Activated T-cell treated with anti-CD3 and anti-CD28 coated beads, Interleukin-2, amount 50 U/mL, for 72 hours (primary cell): Measurements from ENCODE around the gene VWA8. TPM values are rescaled to one million over a fixed set of nuclear protein-coding genes. Genes with fewer than 3 reads are reported as not detected.
"Not testable (repeated sequence)": the region's sequence is repeated elsewhere in the genome, so short reads cannot be mapped to it uniquely, and the experiment has no call there.

Experiments
- ATAC-seq, 2 donors: fragments of 150-1000 bp; cut with Tn5 transposase; replicated peaks in 1 of 2; 2 replicates each; pipeline ENCODE4 v1.10.0; 2021; ENCODE audit warnings: moderate library complexity in 2 of 2, mild to moderate bottlenecking in 1 of 2
- DNase-seq, 2 donors: peaks; one replicate each; pipeline ENCODE4 v3.0.0; 2021 to 2022; ENCODE audit warnings: mixed read lengths in 1 of 2
- H3K27ac Mint-ChIP-seq: one replicate; pipeline ENCODE4 v1.8.0; 2022; ENCODE audit warnings: mild to moderate bottlenecking, moderate library complexity, mixed read lengths
- H3K27me3 Mint-ChIP-seq: one replicate; pipeline ENCODE4 v1.8.0; 2022; ENCODE audit warnings: low read depth, mixed read lengths
- H3K36me3 Mint-ChIP-seq, 2 donors: one replicate each; pipeline ENCODE4 v1.8.0; 2022; ENCODE audit warnings: mixed read lengths in 2 of 2, mild to moderate bottlenecking in 1 of 2; ENCODE audit not compliant: insufficient read depth in 2 of 2
- H3K4me1 Mint-ChIP-seq: one replicate; pipeline ENCODE4 v1.8.0; 2022; ENCODE audit warnings: low read depth, mixed read lengths
- H3K4me3 Mint-ChIP-seq, 2 donors: one replicate each; pipeline ENCODE4 v1.8.0; 2022; ENCODE audit warnings: mild to moderate bottlenecking in 2 of 2, mixed read lengths in 2 of 2, moderate library complexity in 2 of 2
- H3K9me3 Mint-ChIP-seq, 2 donors: one replicate each; pipeline ENCODE4 v1.8.0; 2022; ENCODE audit warnings: mixed read lengths in 2 of 2
- total RNA-seq, 2 donors: library from RNA; stranded (reverse); gene quantifications; one replicate each; pipeline ENCODE4 v1.2.3, GENCODE V29; 2022

The VWA8 gene
- total RNA-seq, 2 donors from 2014 or later = 25.6 to 35.0 TPM

- Mint-ChIP-seq H3K4me1 (peaks cover 9% of the 10 kb centered on the region), H3K4me3 (no peak overlapping the region), H3K27ac (peak overlapping the region; percentile 15), H3K36me3 (peaks cover 0 to 23% of the 10 kb centered on the region in 2 donors), H3K27me3 (no peaks in the 10 kb centered on the region), H3K9me3 (no peaks in the 10 kb centered on the region)
- ATAC-seq = no peak
- no peak for DNase-seq
Observed at GRCh38 chr13:41589434-41589833, 371.5 kb downstream of the VWA8 start.

GRCh38 chr13:41588899-41589298, 372.0 kb downstream of the VWA8 start:
- peaks cover 0 to 23% of the 10 kb centered on the region in 2 donors for H3K36me3 Mint-ChIP-seq
- H3K4me1 Mint-ChIP-seq = peaks cover 9% of the 10 kb centered on the region
- ATAC-seq = peak; percentile 86 to 91
- peak; percentile 33 to 42 for DNase-seq
- no peaks in the 10 kb centered on the region for H3K27me3 Mint-ChIP-seq
- H3K27ac Mint-ChIP-seq = peak overlapping the region; percentile 15
- no peak overlapping the region for H3K4me3 Mint-ChIP-seq
- H3K9me3 Mint-ChIP-seq = no peaks in the 10 kb centered on the region

- Mint-ChIP-seq H3K4me3 (no peak overlapping the region), H3K9me3 (no peaks in the 10 kb centered on the region), H3K27ac (no peak overlapping the region), H3K36me3 (peaks cover 0 to 20% of the 10 kb centered on the region in 2 donors), H3K4me1 (peaks cover 9% of the 10 kb centered on the region), H3K27me3 (no peaks in the 10 kb centered on the region)
- ATAC-seq (no peak), DNase-seq (no peak)
Observed at GRCh38 chr13:41588448-41588847, 372.5 kb downstream of the VWA8 start.

GRCh38 chr13:41587490-41587889, 373.4 kb downstream of the VWA8 start:
- no peak for ATAC-seq
- Mint-ChIP-seq H3K27ac (no peak overlapping the region), H3K4me1 (peaks cover 9% of the 10 kb centered on the region), H3K27me3 (no peaks in the 10 kb centered on the region), H3K9me3 (no peaks in the 10 kb centered on the region), H3K4me3 (no peak overlapping the region), H3K36me3 (peaks cover 0 to 18% of the 10 kb centered on the region in 2 donors)
- DNase-seq = peak; percentile 7 to 10

- Mint-ChIP-seq H3K27ac (no peak overlapping the region), H3K36me3 (peaks cover 0 to 17% of the 10 kb centered on the region in 2 donors), H3K4me3 (no peak overlapping the region), H3K9me3 (no peaks in the 10 kb centered on the region), H3K4me1 (peaks cover 9% of the 10 kb centered on the region), H3K27me3 (no peaks in the 10 kb centered on the region)
- DNase-seq (no peak), ATAC-seq (no peak)
Observed at GRCh38 chr13:41586216-41586615, 374.7 kb downstream of the VWA8 start.

- Mint-ChIP-seq H3K4me3 (no peak overlapping the region), H3K27me3 (no peaks in the 10 kb centered on the region), H3K4me1 (no peaks in the 10 kb centered on the region), H3K27ac (no peak overlapping the region), H3K36me3 (peaks cover 0 to 5% of the 10 kb centered on the region in 2 donors), H3K9me3 (no peaks in the 10 kb centered on the region)
- no peak for ATAC-seq
- DNase-seq = no peak
Observed at GRCh38 chr13:41582027-41582463, 378.9 kb downstream of the VWA8 start.

- ATAC-seq = no peak
- Mint-ChIP-seq H3K4me1 (no peaks in the 10 kb centered on the region), H3K9me3 (no peaks in the 10 kb centered on the region), H3K27me3 (no peaks in the 10 kb centered on the region), H3K27ac (peak overlapping the region; percentile 33), H3K36me3 (peaks cover 0 to 8% of the 10 kb centered on the region in 2 donors), H3K4me3 (no peak overlapping the region)
- DNase-seq = no peak
Observed at GRCh38 chr13:41580345-41580744, 380.6 kb downstream of the VWA8 start.

GRCh38 chr13:41579881-41580280, 381.0 kb downstream of the VWA8 start:
- Mint-ChIP-seq H3K36me3 (peaks cover 0 to 11% of the 10 kb centered on the region in 2 donors), H3K27ac (no peak overlapping the region), H3K4me1 (no peaks in the 10 kb centered on the region), H3K4me3 (no peak overlapping the region), H3K9me3 (no peaks in the 10 kb centered on the region), H3K27me3 (no peaks in the 10 kb centered on the region)
- no peak for ATAC-seq
- no peak for DNase-seq

- Mint-ChIP-seq H3K27ac (no peak overlapping the region), H3K36me3 (peaks cover 5 to 15% of the 10 kb centered on the region in 2 donors), H3K9me3 (no peaks in the 10 kb centered on the region), H3K27me3 (no peaks in the 10 kb centered on the region), H3K4me3 (no peak overlapping the region), H3K4me1 (no peaks in the 10 kb centered on the region)
- ATAC-seq (no peak), DNase-seq (no peak)
Observed at GRCh38 chr13:41579168-41579567, 381.7 kb downstream of the VWA8 start.

GRCh38 chr13:41578371-41578770, 382.5 kb downstream of the VWA8 start:
- H3K36me3 Mint-ChIP-seq = peaks cover 6 to 15% of the 10 kb centered on the region in 2 donors
- ATAC-seq = no peak
- H3K27ac Mint-ChIP-seq = no peak overlapping the region

GRCh38 chr13:41577436-41577835, 383.5 kb downstream of the VWA8 start:
- Mint-ChIP-seq H3K36me3 (peaks cover 6 to 15% of the 10 kb centered on the region in 2 donors), H3K4me1 (no peaks in the 10 kb centered on the region), H3K27ac (peak overlapping the region; percentile 31), H3K4me3 (no peak overlapping the region), H3K9me3 (no peaks in the 10 kb centered on the region), H3K27me3 (no peaks in the 10 kb centered on the region)
- DNase-seq (no peak), ATAC-seq (no peak)

More at GRCh38 chr13:41578371-41578770, 382.5 kb downstream of the VWA8 start:
- H3K4me3 Mint-ChIP-seq = no peak overlapping the region
- H3K9me3 Mint-ChIP-seq = no peaks in the 10 kb centered on the region
- no peaks in the 10 kb centered on the region for H3K27me3 Mint-ChIP-seq
- DNase-seq = no peak
- no peaks in the 10 kb centered on the region for H3K4me1 Mint-ChIP-seq

- not testable (repeated sequence) for H3K4me1 Mint-ChIP-seq, H3K4me3 Mint-ChIP-seq, DNase-seq, H3K27ac Mint-ChIP-seq, H3K9me3 Mint-ChIP-seq, H3K27me3 Mint-ChIP-seq, ATAC-seq
- H3K36me3 Mint-ChIP-seq = peaks cover 6 to 12% of the 10 kb centered on the region in 2 donors
Observed at GRCh38 chr13:41573640-41574039, 387.3 kb downstream of the VWA8 start.

- not testable (repeated sequence) for H3K27ac Mint-ChIP-seq, H3K4me1 Mint-ChIP-seq, H3K9me3 Mint-ChIP-seq
Observed at GRCh38 chr13:41571817-41572340, 389.0 kb downstream of the VWA8 start.

GRCh38 chr13:41568972-41569351, 391.9 kb downstream of the VWA8 start:
- Mint-ChIP-seq H3K9me3 (no peaks in the 10 kb centered on the region), H3K27ac (no peak overlapping the region), H3K4me3 (no peak overlapping the region), H3K36me3 (peaks cover 0 to 2% of the 10 kb centered on the region in 2 donors), H3K4me1 (no peaks in the 10 kb centered on the region), H3K27me3 (no peaks in the 10 kb centered on the region)
- no peak for DNase-seq
- ATAC-seq = no peak

More at GRCh38 chr13:41571817-41572340, 389.0 kb downstream of the VWA8 start:
- ATAC-seq, H3K27me3 Mint-ChIP-seq, DNase-seq, H3K4me3 Mint-ChIP-seq: not testable (repeated sequence)
- H3K36me3 Mint-ChIP-seq = peaks cover 6 to 11% of the 10 kb centered on the region in 2 donors
